Islet of Langerhans (tissue), 1 donor: Measurements from ENCODE around the gene POLR2M.

Experiments
- FAIRE-seq: peaks from one replicate; lab custom pipeline; 2011; peaks lifted over from hg19 to GRCh38; lab: Jason Lieb, UNC

POLR2M gene

DNA sequence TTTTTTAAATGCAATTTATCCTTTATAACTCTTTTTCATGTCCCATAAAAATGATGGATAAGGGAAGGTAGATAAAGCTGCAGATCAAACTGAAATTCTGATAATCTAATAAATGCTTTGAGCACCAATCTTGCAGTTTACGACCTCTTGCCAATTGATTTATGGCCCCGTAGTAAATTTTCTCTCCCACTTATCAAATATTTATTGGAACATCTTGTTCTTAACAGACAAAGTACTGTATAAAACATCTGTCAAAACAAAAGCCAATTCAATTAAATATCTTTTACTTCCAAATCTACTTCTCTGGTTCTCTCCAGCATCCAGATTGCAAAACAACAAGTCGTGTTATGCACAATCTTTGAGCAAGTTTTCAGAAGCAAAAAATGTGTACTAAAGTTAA, 34.6 kb downstream of the POLR2M start:
- FAIRE-seq: no peak

DNA sequence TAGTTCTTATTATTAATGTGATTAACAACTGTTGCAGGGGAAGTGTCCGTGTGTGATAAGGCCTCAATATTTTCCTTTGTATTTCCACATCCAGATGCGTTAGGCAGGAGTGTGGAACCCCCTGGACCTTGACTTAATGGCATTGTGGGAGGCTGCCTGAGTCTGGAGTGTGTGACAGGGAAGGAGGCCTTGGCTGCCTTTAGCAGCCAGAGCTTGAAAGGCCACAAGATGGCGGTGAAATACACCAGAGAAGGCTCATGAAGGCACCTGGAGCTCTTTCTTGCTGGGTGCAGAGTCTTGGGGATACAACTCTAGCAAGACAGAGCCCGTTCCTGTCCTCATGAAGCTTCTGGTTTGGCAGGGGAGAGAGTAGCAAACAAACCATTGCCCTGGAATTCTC, 36.9 kb downstream of the POLR2M start:
- FAIRE-seq: no peak

- FAIRE-seq: no peak
These were observed 40.3 kb downstream of the POLR2M start for GRCh38 chr15:57746786-57747185.

DNA sequence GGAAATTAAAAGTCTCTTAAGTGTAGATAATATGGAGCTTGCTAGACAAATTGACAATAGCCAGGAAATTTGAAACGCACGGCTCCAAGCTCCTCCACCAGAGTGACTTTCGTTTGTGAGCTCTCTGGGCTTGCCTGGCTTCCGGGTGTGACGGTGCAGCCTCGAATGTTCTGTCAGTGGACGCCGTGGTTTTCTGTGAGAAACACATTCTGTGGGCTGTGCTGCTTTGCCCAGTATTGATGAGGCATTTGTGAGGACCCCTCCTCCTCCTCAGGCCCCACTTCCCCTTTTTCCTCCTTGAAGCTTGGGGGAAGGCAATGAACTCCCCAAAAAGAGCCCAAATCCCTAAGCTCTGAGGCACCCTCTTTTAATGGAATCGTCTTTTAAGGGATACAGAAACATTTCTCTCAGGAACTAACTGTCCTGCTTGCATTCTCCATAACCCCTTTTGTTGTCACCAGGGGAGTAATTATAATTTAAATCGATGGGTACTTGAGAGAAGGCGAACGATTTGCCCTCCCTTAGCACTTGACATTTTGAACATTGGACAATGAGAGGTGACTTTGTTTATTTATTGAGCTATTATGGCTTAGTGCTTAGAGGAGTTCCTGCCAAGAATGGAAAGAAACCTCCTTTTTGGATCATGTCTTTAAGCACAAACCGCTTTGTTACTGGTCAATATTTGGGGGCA, 40.8 kb downstream of the POLR2M start:
- FAIRE-seq: no peak

DNA sequence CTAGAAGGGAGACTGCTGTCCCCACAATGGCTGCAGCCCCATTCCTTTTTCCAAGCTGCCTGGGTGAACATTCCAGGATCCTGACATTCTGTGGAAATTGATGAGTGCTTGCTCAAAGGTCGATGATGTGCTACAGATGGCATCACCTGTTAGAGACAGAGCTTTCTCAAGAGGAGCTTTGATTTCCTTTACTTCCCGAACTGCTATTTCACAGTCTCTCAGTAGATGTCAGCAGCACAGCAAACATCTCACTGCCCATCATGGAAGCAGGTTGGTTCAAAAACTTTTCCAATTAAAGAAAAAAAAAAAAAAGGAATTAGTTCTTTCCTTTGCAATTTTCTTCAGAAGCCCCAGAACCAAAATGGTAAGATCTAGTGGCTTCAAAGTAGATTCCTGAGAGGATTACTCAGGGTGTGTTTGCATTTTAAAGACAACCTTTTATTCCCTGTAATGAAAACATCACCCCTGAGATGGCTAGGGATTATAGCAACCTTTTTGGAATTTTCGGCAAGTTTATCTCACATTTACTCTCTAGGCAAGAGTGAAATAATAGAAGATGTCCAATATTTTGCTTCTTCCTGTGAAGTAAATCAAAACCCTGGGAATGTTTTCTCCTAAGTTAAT, 44.8 kb downstream of the POLR2M start:
- peak; percentile 24 for FAIRE-seq

DNA sequence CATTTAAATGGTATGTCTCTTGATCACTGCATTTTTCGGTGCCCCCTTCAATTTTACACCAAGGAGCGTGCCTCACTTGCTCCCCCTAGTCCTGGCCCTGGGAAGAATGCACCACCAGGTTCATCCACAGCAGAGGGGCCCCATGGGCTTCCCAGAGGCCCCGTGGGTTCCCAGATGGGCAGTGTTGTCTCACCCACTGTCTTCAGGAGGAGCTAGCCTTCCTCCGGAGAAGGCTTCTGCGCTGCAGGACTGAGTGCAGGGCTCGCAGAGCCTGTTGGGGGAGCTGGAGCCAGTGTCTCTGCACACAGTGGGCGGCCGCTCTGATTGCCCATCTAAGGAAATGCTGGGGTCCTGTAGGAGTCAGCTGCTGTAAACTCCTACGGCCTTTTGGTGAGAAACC, 45.9 kb downstream of the POLR2M start:
- FAIRE-seq: no peak

- no peak for FAIRE-seq
These were observed 46.3 kb downstream of the POLR2M start for GRCh38 chr15:57752840-57753239.

- no peak for FAIRE-seq
These were observed 50.0 kb downstream of the POLR2M start for GRCh38 chr15:57756466-57756865.

DNA sequence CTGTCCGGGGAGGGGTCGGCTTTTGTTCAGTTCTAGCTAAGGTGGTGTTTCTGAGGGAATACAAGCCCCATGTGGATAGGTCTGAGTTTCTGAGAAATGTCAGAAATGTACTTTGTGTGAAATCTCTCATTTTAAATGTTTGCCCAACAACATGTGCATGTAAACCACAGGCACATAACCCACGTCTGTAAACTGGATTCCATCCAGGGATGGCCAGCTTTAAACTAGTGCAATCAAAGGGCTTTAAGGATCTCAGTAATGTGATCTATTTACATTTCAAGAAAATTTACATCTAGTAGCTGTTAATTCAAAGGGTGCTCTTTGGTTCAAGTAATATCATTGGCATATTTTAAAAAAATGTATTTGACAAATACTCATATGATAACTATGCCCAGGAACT, 52.0 kb downstream of the POLR2M start:
- FAIRE-seq: no peak

DNA sequence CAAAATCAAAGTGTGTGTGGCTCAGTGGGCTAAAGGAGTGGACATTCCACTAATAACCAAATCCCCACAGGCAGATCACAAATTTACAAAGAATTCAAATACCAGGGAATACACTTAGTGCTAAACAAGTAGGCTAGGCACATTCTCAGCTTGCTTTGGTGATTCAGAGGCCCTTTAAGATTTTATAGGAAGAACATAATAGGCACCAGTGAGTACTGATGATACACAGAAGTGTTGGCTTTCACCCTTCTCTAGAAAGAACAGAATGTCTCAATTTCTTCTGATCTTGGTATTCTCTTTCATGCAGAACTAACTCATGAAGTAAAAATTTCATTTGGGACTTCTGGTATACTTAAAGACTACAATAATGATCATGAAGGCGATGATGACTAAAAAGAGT, 55.0 kb downstream of the POLR2M start:
- FAIRE-seq: no peak

- FAIRE-seq: no peak
These were observed 55.8 kb downstream of the POLR2M start for GRCh38 chr15:57762302-57762701.

GRCh38 chr15:57763176-57763964, 56.9 kb downstream of the POLR2M start:
- no peak for FAIRE-seq
